ENCODE measurements around the gene KMT2B.

- TF ChIP-seq CTCF (IDR thresholded peaks at IDR 0.05; ENCODE audit: low read depth, low read length) (no peak), EZH2phosphoT487 (IDR thresholded peaks at IDR 0.05; ENCODE audit: low read depth) (no peak)
These were observed 2.8 kb downstream of the KMT2B start for GRCh38 chr19:35720648-35721047.

Measured in OCI-LY3 (cell line).